Astrocyte (in vitro differentiated cells and primary cell): ENCODE measurements around the gene KDF1.

Experiments
- CTCF ChIP-seq: IDR thresholded peaks from 2 replicates; pipeline ENCODE4 v1.5.1; 2011; ENCODE audit warnings: low read depth, mild to moderate bottlenecking, inconsistent platforms, low read length, moderate library complexity; ENCODE audit not compliant: insufficient read depth
- EZH2 ChIP-seq: IDR thresholded peaks from 2 replicates; pipeline ENCODE4 v1.6.1; 2012; ENCODE audit warnings: mild to moderate bottlenecking, low read length, inconsistent platforms; ENCODE audit not compliant: insufficient read depth

GRCh38 chr1:26913389-26913753 is 46.9 kb downstream of the KDF1 start:
- TF ChIP-seq CTCF (no peak), EZH2 (no peak)
